Heart left ventricle (tissue), 13 donors: ENCODE measurements around the gene MSI1.

Experiments
- POLR2A ChIP-seq, 2 donors: fragments of 450-650 bp; IDR thresholded peaks; one replicate each; pipeline ENCODE4 v1.6.1; 2017; ENCODE audit warnings: antibody characterized with exemption in 2 of 2, mild to moderate bottlenecking in 2 of 2, moderate library complexity in 2 of 2
- TF ChIP-seq, protein P1 (sequence below), 12 donors: fragments of 200-600 bp; sonication (generic) in 4 of 12; IDR thresholded peaks; one replicate each; pipeline versions ENCODE4 v1.5.0 to v1.8.0; 2018 to 2022; ENCODE audit warnings: antibody characterized with exemption in 12 of 12, mild to moderate bottlenecking in 5 of 12
- donor health status: ischemic (EF 13 %, LVEDD 7.1; RV severe dilation, severe dysfunction).
- donor health status: DM: no; HTN: yes; CAD: no.
- donor health status: DM: no; HTN: no; CAD: no.
- donor health status: ischemic (EF 25% LVEDD 6.9; RV normal size, moderate dysfunction).
- donor health status: ischemic (EF 25% LVEDD 5.7; RV mildly dilated, moderate dysfunction).
- donor health status: ischemic (EF 35%, LVEDD 5.7; RV mildly dilated, moderate dysfunction).
- donor health status: nonischemic (EF 11% LVEDD 7.7; RV severe dilation, severe dysfunction).
- donor health status: DM: yes; HTN: yes; CAD: no.
- donor health status: PGD.
- donor health status: ischemic (EF 29% LVEDD 5.4; RV normal size, mild dysfunction).
- donor health status: nonischemic (EF 23%, LVEDD 6.1; RV moderate dilation, normal function).

DNA sequence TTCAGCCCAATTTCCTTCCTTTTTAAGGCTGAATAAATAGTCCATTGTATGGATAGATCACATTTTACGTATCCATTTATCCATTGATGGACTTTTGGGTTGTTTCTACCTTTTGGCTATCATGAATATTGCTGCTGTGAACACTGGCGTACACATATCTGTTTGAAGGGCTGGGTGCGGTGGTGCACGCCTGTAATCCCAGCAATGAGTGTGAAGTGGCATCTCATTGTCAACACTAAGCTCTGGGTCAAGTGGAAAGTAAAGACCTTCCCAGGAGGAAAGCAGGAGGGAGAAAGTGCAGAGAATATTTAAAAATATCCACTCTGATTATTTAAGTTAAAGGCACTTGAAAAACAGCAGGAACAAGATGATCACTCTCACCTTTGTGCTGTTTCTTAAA lies 29.7 kb downstream of the MSI1 start:
- TF ChIP-seq POLR2A (IDR thresholded peaks at IDR 0.05) = no peak
- TF ChIP-seq, protein P1, sequence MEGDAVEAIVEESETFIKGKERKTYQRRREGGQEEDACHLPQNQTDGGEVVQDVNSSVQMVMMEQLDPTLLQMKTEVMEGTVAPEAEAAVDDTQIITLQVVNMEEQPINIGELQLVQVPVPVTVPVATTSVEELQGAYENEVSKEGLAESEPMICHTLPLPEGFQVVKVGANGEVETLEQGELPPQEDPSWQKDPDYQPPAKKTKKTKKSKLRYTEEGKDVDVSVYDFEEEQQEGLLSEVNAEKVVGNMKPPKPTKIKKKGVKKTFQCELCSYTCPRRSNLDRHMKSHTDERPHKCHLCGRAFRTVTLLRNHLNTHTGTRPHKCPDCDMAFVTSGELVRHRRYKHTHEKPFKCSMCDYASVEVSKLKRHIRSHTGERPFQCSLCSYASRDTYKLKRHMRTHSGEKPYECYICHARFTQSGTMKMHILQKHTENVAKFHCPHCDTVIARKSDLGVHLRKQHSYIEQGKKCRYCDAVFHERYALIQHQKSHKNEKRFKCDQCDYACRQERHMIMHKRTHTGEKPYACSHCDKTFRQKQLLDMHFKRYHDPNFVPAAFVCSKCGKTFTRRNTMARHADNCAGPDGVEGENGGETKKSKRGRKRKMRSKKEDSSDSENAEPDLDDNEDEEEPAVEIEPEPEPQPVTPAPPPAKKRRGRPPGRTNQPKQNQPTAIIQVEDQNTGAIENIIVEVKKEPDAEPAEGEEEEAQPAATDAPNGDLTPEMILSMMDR (IDR thresholded peaks at IDR 0.05) = no peak
